GM18951 (cell line): ENCODE results near the gene CHCHD6.

Source experiments
- POLR2A ChIP-seq: IDR thresholded peaks from 4 replicates; pipeline ENCODE4 v1.6.1; 2011; ENCODE audit warnings: mild to moderate bottlenecking; ENCODE audit not compliant: insufficient read length, insufficient read depth; ENCODE audit errors: extremely low read depth
- in situ Hi-C: fragments of 300-500 bp; cut with MboI; formaldehyde crosslinking; loops from one replicate; pipeline ENCODE4 v1.12.0; 2022; ENCODE audit warnings: low sequenced_read_pairs, mixed read lengths, inconsistent platforms; ENCODE audit not compliant: unreplicated experiment

The CHCHD6 gene

GRCh38 chr3:126994661-126995245 lies 290.7 kb downstream of the CHCHD6 start:
- no peak for TF ChIP-seq POLR2A
- in situ Hi-C loops = no loop called here

DNA sequence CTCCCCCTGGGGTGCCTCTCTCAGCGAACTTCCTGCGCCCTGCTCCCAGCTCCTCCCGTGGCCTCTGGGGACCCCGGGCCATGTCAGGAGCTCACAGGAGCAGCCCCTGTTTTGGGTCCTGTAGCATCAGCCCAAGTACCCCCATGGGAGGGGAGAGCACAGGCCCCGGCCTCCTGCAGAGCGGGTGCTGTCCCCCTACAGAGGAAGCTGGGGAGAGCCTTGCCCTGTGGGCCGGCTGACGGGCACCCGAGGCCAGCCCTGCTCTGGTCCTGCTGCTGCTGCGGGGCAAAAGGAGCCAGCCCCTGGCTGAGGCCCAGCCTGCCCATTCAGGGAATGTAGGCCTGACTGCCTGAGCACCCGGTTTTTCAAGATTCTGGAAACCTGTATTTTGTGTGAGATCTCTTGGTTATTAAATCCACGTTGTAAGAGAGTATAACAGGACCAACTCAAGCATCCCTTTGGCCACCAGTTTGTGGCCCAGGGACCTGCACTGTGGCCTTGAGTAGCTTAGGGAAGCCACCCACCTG lies 291.3 kb downstream of the CHCHD6 start:
- in situ Hi-C loops = no loop called here
- no peak for TF ChIP-seq POLR2A

DNA sequence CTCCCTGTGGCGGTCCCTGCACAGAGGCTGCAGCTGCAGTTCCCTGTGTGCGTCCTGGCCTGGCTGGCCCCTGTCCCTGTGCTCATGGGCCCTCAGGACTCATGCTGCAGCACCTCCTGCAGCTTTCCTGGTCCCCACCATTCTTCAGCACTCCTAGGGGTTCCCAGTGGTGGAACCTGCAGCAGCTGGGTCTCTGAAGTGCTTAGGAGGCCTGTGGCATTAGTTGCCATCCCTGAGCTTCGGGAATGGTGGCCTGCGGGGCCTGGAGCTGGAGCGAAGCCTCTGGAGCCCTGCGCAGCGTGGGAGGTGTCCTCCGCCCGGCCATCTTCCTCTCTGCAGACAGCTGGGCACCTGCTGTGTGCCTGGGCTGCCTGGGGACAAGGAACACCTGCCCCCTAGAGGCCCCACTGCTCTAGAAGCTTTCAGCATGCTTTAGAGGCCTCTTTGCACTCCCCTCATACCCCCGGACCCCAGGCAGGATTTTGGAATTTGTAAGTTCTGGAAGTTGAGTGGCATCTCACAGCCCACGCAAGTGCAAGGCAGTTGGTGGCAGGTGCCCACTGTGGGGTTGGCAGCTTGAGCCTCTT lies 292.0 kb downstream of the CHCHD6 start:
- in situ Hi-C loops = no loop called here
- TF ChIP-seq POLR2A = no peak

DNA sequence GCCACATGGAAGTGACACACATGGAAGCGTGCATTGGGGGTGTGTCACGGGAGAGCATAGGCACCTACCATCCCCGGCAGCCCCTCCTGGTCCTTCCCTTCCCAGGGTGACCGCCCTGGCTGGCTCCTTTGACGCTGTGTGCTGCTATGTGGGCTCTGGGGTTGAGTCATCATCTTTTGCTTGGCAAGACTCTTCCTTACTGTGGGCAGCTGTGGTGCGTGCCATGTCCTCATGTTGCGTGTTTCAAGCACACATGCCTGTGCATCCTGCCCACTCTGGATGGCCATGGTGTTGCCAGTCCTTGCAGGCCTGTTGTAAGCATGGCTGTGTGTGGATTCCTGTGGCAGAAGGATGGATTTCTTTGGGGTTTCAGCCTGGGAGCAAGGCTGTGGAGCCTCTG lies 292.9 kb downstream of the CHCHD6 start:
- in situ Hi-C loops = no loop called here
- TF ChIP-seq POLR2A = no peak

DNA sequence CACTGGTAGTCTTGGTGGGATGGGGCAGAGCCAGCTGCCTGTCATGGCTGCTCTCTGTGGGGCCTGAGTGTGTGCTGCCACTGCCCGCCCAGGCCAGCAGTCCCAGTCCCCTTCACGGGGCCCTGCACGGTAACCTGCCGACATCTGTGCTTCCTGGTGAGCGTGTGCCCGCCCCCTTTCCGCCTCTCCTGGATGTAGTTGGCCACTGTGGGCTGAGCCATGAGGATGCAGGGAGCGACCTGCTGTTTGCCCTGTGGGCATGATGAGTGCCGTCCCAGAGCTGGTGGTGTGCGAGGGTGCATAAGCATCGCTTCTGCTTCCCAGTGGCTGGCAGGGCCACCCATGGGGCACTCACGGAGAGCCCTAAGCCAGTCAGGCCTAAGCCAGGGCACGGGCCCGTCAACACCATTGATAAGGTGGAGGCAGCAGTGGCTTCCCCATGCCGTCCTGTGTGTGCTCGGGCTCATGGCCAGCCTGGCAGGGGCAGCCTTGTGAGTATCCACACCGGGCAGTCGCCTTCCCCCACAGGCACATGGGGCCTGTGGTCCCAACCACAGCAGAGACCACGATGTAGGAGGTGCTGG lies 293.5 kb downstream of the CHCHD6 start:
- in situ Hi-C loops = no loop called here
- TF ChIP-seq POLR2A = no peak

DNA sequence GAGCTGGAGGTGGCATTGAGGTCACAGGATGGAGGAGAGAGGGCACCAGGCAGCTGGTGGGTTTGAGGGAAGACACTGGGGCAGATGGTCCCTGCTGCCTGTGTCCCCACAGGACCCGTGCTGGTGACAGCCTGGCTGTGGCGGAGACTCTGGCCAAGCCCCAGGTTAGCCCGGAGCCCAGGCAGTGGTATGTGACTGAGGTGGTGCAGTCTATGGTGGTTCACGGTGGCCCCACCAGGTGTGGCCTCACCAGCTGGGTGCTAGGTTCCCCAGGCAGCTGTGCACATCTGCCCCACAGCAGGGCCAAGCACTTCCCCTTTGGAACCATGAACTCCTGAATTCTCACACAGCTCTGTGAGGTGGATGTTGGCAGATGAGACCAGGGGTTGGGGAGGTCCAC lies 294.3 kb downstream of the CHCHD6 start:
- TF ChIP-seq POLR2A = no peak
- in situ Hi-C loops = no loop called here

DNA sequence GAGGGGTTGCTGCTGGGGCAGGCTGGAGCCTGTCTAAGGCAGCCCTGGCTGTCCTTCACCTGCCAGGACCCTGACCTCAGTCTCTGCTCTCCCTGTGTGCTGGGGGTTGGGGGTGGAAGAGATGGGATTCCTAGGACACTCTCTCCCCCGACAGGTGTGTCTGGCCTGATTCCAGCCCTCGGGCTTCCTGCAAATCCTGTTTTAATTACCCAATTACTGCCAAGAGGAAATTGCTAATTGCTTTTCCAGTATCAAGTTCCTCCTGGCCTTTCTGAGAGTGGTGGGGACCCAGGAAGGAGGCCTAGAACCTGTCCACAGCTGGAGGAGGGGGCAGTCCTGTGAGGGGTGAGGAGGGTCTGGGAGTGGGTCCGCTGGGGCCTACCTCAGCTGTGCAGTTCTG lies 294.7 kb downstream of the CHCHD6 start:
- TF ChIP-seq POLR2A = no peak
- in situ Hi-C loops = no loop called here

- TF ChIP-seq POLR2A = no peak
- in situ Hi-C loops = no loop called here
Observed at GRCh38 chr3:126999383-126999782, 295.3 kb downstream of the CHCHD6 start.

DNA sequence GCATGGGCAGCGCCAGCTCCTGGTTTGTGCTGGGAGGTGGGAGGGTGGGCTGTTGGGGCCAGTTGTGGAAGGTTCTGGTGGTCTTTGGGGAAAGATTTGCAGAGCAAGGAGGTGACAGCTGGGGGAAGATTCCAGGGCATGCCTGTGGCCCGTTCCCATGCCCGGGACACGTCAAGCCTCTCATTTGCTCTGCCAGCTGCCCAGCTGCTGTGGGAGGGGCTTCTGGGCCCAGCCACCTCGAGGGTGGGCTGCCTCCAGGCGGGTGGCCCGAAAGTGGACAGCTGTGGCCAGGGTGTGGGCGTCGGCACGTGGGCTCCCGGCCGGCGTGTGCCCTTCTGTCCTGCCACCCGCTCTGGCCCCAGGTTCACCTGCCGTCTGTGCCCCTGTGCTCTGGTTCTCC lies 296.1 kb downstream of the CHCHD6 start:
- no peak for TF ChIP-seq POLR2A
- in situ Hi-C loops = no loop called here

DNA sequence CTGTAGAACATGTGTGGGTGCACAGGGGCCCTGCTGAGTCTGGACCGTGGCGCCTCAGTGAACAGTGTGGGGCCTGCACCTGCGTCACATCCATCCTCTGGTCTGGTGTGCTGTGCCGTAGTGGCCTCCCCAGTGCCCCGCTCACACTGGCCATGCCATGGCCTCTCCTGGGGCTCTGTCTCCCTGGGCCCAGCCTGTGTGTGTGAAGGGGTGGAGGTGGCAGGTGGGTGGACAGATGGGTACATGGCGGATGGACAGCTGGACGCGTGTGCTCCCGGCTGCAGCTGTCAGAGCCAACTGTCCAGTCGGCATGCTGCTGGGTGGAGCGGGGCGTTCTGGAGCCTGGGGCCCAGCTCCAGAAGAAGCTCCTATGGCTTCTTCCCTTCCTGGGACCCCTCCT lies 296.7 kb downstream of the CHCHD6 start:
- no peak for TF ChIP-seq POLR2A
- in situ Hi-C loops = no loop called here

DNA sequence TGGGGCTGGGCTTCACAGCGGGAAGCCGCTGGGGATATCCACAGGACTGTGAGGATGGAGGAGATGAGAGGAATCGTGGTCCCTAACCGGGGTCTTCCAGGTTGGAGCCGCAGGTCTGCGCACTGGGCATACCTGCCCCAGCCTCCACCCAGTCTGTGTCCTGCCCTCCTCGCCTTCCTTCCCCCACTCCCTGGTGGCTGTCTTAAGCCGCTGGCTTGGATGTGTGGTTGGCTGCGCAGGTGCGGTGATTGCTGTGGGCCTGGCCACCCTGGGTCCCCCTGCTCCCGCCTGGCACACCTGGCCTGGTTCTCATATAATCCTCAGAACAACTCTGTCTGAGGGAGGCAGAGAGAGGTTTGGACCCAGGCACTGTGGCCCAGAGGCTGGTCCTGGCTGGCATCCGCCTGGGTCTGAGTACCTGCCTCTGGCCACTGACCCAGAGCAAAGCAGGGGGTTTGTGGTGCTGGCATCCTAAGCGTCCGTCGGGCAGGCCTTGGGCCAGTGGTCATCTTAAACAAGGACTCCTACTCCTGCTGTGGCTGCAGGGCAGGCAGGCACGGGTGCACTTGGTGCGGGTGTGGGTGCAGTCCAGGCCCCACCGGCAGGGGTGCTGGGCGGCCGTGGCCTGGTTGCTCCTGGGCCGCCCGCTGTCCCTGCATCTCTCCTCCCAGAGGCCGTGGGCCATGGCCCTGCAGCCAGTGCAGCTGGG lies 297.6 kb downstream of the CHCHD6 start:
- in situ Hi-C loops = no loop called here
- no peak for TF ChIP-seq POLR2A

DNA sequence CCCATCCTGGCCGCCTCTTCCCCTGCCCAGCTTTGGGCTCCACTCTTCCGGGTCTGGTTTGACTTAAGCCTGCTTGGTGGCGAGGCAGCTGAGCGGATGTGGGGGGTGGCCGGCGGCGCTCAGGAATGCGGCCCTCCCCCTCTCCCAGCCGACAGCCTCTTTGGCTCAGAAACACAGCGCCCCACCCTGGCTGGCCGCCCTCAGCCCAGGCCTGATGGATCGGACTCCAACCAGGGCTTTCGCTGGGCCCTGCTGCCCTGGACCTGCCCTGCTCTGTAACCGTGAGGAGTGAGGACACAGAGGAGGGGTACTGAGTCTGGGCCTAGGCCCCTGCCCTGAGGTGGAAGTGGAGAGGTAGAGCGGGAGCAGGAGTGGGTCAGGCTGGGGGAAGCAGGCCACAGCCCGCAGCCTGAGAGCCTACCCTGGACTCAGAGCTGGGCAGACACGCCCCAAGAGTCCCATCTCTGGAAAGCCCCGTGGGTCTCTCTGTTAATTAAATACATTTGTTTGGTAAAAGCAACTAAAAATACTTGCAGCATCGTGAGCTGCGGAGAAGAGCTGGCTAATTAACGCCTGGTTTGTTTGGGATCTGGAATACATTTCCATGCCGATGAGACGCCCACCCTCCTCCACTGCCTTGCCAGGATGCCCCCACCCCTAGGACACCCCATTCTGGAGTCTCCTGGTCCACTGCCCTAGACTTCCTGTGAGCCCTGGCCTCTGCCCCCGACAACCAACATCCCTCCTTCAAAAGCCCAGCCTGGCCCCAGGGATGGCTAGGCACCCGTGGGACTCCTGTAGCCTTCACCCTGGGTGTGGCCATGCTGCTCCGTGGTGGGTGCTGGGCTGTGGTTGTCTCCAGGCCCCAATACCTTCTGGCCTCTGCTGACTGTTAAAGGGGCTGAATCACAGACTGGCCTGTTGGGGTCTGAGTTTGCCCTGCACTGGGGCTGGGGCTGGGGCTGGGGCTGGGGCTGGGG lies 298.4 kb downstream of the CHCHD6 start:
- TF ChIP-seq POLR2A = no peak
- in situ Hi-C loops = no loop called here

DNA sequence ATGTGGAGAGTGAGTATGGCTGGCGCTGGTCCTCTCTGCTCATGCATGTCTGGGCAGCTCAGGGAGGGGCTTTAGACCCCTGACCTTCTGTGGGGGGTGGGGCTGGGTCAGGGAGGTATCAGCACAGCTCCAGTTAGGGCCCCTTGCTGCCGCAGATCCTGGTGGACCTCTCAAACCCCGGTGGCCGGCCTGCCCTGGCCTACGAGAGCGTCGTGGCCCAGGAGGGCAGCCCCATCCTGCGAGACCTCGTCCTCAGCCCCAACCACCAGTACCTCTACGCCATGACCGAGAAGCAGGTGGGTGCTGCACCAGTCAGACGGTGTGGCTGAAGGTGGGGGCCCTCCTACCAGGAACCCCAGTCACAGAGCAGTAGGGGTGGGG lies 299.1 kb downstream of the CHCHD6 start:
- in situ Hi-C loops = no loop called here
- no peak for TF ChIP-seq POLR2A
